NT2/D1 (cell line): ENCODE results near the gene SRRM2.
A peak's percentile ranks its signal among the peaks of the same experiment; 100 is the strongest.

ENCODE experiments used
- DNase-seq: peaks from one replicate; pipeline ENCODE4 v3.0.0-alpha.2; 2011; ENCODE audit warnings: low read depth, low spot score
- H3K27me3 ChIP-seq: 2 replicates; pipeline ENCODE4 v1.6.0; 2011; ENCODE audit warnings: mild to moderate bottlenecking; ENCODE audit not compliant: insufficient read length, insufficient read depth
- H3K36me3 ChIP-seq: 2 replicates; pipeline ENCODE4 v1.6.1; 2011; ENCODE audit warnings: mild to moderate bottlenecking, low read length, mixed read lengths; ENCODE audit not compliant: insufficient read depth, insufficient read length
- H3K4me1 ChIP-seq: 2 replicates; pipeline ENCODE4 v1.5.1; 2011; ENCODE audit not compliant: insufficient read depth, insufficient read length
- H3K4me3 ChIP-seq: 2 replicates; pipeline ENCODE4 v1.5.1; 2011; ENCODE audit warnings: low read depth; ENCODE audit not compliant: insufficient read length
- H3K9ac ChIP-seq: 2 replicates; pipeline ENCODE4 v1.6.0; 2011; ENCODE audit warnings: low read depth; ENCODE audit not compliant: insufficient read length
- H3K9me3 ChIP-seq: 2 replicates; pipeline ENCODE4 v1.5.1; 2011; ENCODE audit warnings: mild to moderate bottlenecking, low read length; ENCODE audit not compliant: insufficient read depth
- SUZ12 ChIP-seq: IDR thresholded peaks from 2 replicates; pipeline ENCODE4 v1.6.1; 2011; ENCODE audit not compliant: insufficient read length, insufficient read depth; ENCODE audit errors: extremely low read depth
- YY1 ChIP-seq: IDR thresholded peaks from 2 replicates; pipeline ENCODE4 v1.6.1; 2011; ENCODE audit not compliant: insufficient read length, insufficient read depth
- ZNF274 ChIP-seq: IDR thresholded peaks from 2 replicates; pipeline ENCODE4 v1.6.1; 2011; ENCODE audit warnings: mild to moderate bottlenecking, low read depth, low read length

The SRRM2 gene

GRCh38 chr16:2742323-2743006 lies 10.0 kb upstream of the SRRM2 start:
- DNase-seq = no peak
- Histone ChIP-seq H3K9me3 (no peaks in the 10 kb centered on the region), H3K27me3 (no peaks in the 10 kb centered on the region), H3K9ac (no peak overlapping the region), H3K4me3 (no peak overlapping the region), H3K4me1 (peaks cover 22% of the 10 kb centered on the region), H3K36me3 (no peaks in the 10 kb centered on the region)
- no peak for TF ChIP-seq SUZ12
- TF ChIP-seq YY1 = no peak
- no peak for TF ChIP-seq ZNF274

GRCh38 chr16:2743007-2743810 lies 9.2 kb upstream of the SRRM2 start:
- no peaks in the 10 kb centered on the region for H3K36me3 ChIP-seq
- no peaks in the 10 kb centered on the region for H3K27me3 ChIP-seq
- no peak overlapping the region for H3K4me3 ChIP-seq
- peaks cover 18% of the 10 kb centered on the region for H3K4me1 ChIP-seq
- H3K9ac ChIP-seq = no peak overlapping the region
- no peaks in the 10 kb centered on the region for H3K9me3 ChIP-seq
- no peak for DNase-seq
- TF ChIP-seq SUZ12 (no peak), YY1 (no peak), ZNF274 (no peak)

- H3K9ac ChIP-seq = peak overlapping the region; percentile 53
- no peaks in the 10 kb centered on the region for H3K9me3 ChIP-seq
- H3K36me3 ChIP-seq = peaks cover 10% of the 10 kb centered on the region
- H3K4me3 ChIP-seq = no peak overlapping the region
- peaks cover 7% of the 10 kb centered on the region for H3K4me1 ChIP-seq
- no peak for TF ChIP-seq YY1
- TF ChIP-seq ZNF274 = no peak
- no peak for TF ChIP-seq SUZ12
- H3K27me3 ChIP-seq = no peaks in the 10 kb centered on the region
- DNase-seq = no peak
These were observed 7.7 kb upstream of the SRRM2 start for GRCh38 chr16:2744711-2745110.

GRCh38 chr16:2745116-2745890 lies 7.1 kb upstream of the SRRM2 start:
- H3K9ac ChIP-seq = peak overlapping the region; percentile 53
- no peaks in the 10 kb centered on the region for H3K27me3 ChIP-seq
- no peak overlapping the region for H3K4me3 ChIP-seq
- peaks cover 15% of the 10 kb centered on the region for H3K36me3 ChIP-seq
- H3K4me1 ChIP-seq = peaks cover 3% of the 10 kb centered on the region
- DNase-seq = no peak
- no peak for TF ChIP-seq YY1
- no peak for TF ChIP-seq SUZ12
- no peak for TF ChIP-seq ZNF274
- H3K9me3 ChIP-seq = no peaks in the 10 kb centered on the region

- no peak for DNase-seq
- Histone ChIP-seq H3K27me3 (no peaks in the 10 kb centered on the region), H3K4me1 (peaks cover 3% of the 10 kb centered on the region), H3K9ac (no peak overlapping the region), H3K36me3 (peaks cover 15% of the 10 kb centered on the region), H3K9me3 (no peaks in the 10 kb centered on the region), H3K4me3 (no peak overlapping the region)
- TF ChIP-seq YY1 (no peak), ZNF274 (no peak)
These were observed 6.5 kb upstream of the SRRM2 start for GRCh38 chr16:2745961-2746360.

- no peaks in the 10 kb centered on the region for H3K27me3 ChIP-seq
- H3K36me3 ChIP-seq = peaks cover 21% of the 10 kb centered on the region
- TF ChIP-seq ZNF274 (no peak), SUZ12 (no peak), YY1 (no peak)
- peaks cover 3% of the 10 kb centered on the region for H3K4me1 ChIP-seq
- H3K9me3 ChIP-seq = no peaks in the 10 kb centered on the region
- DNase-seq = no peak
- H3K9ac ChIP-seq = no peak overlapping the region
- no peak overlapping the region for H3K4me3 ChIP-seq
These were observed 3.5 kb upstream of the SRRM2 start for GRCh38 chr16:2748757-2749455.
